ENCODE data around the gene PRKCA.
"Not testable (repeated sequence)": the region's sequence is repeated elsewhere in the genome, so short reads cannot be mapped to it uniquely, and the experiment has no call there.

PRKCA gene

GRCh38 chr17:66447159-66447558 lies 144.7 kb downstream of the PRKCA start:
- no peak for DNase-seq

GRCh38 chr17:66448026-66448639 lies 145.7 kb downstream of the PRKCA start:
- no peak for DNase-seq

GRCh38 chr17:66449418-66449977 lies 147.1 kb downstream of the PRKCA start:
- no peak for DNase-seq

- no peak for DNase-seq
Observed at GRCh38 chr17:66450008-66450851, 147.8 kb downstream of the PRKCA start.

- DNase-seq = no peak
Observed at GRCh38 chr17:66450852-66451158, 148.4 kb downstream of the PRKCA start.

- DNase-seq = no peak
Observed at GRCh38 chr17:66451188-66452149, 149.1 kb downstream of the PRKCA start.

- no peak for DNase-seq
Observed at GRCh38 chr17:66455060-66455459, 152.6 kb downstream of the PRKCA start.

- DNase-seq = not testable (repeated sequence)
Observed at GRCh38 chr17:66457499-66457898, 155.1 kb downstream of the PRKCA start.

GRCh38 chr17:66458782-66459181 lies 156.4 kb downstream of the PRKCA start:
- DNase-seq = no peak

- no peak for DNase-seq
Observed at GRCh38 chr17:66459811-66460270, 157.4 kb downstream of the PRKCA start.

GRCh38 chr17:66460558-66460957 lies 158.1 kb downstream of the PRKCA start:
- no peak for DNase-seq

GRCh38 chr17:66461343-66461995 lies 159.1 kb downstream of the PRKCA start:
- DNase-seq = no peak

GRCh38 chr17:66462010-66462409 lies 159.6 kb downstream of the PRKCA start:
- DNase-seq = no peak

- DNase-seq = no peak
Observed at GRCh38 chr17:66464921-66465320, 162.5 kb downstream of the PRKCA start.

- DNase-seq = no peak
Observed at GRCh38 chr17:66465701-66466100, 163.3 kb downstream of the PRKCA start.

- no peak for DNase-seq
Observed at GRCh38 chr17:66466106-66466820, 163.8 kb downstream of the PRKCA start.

- no peak for DNase-seq
Observed at GRCh38 chr17:66466840-66467367, 164.5 kb downstream of the PRKCA start.

- no peak for DNase-seq
Observed at GRCh38 chr17:66467766-66468165, 165.4 kb downstream of the PRKCA start.

- no peak for DNase-seq
Observed at GRCh38 chr17:66468241-66469087, 166.1 kb downstream of the PRKCA start.

GRCh38 chr17:66469088-66469442 lies 166.7 kb downstream of the PRKCA start:
- DNase-seq = no peak

- no peak for DNase-seq
Observed at GRCh38 chr17:66469461-66469860, 167.0 kb downstream of the PRKCA start.

Measured in NCI-H510A (cell line).